ENCODE data around the gene HDAC4. TPM values are rescaled to one million over a fixed set of nuclear protein-coding genes. Genes with fewer than 3 reads are reported as not detected.

HDAC4 gene
- total and polyA plus RNA-seq, 2 of the 8 experiments (the other 6 are each of a cell fraction or from before 2014, with no cell fraction given) = 15.4 to 31.5 TPM

- TF ChIP-seq RAD21 (IDR thresholded peaks at IDR 0.05 in 1 of 2, conservative IDR thresholded peaks at IDR 0.05 in 1 of 2; ENCODE audit: low read depth in 2 of 2, low read length in 2 of 2) = no peak
- TF ChIP-seq ZNF274 (IDR thresholded peaks at IDR 0.05; ENCODE audit: borderline replicate concordance, extremely low read depth, low read length) = no peak
- no peak for TF ChIP-seq CHD2 (IDR thresholded peaks at IDR 0.05; ENCODE audit: low read length)
- no peak for TF ChIP-seq POU5F1 (IDR thresholded peaks at IDR 0.05; ENCODE audit: low read depth, low read length)
- no peak for TF ChIP-seq CBX5 (IDR thresholded peaks at IDR 0.05; ENCODE audit: low read depth, low read length)
- TF ChIP-seq SAP30 (IDR thresholded peaks at IDR 0.05; ENCODE audit: insufficient read depth, insufficient replicate concordance, low read length) = no peak
- no peak for TF ChIP-seq SP4 (IDR thresholded peaks at IDR 0.05; ENCODE audit: low read length)
- TF ChIP-seq RFX5 (IDR thresholded peaks at IDR 0.05; ENCODE audit: borderline replicate concordance, low read depth, low read length) = no peak
Measured at GRCh38 chr2:239307921-239308613, 92.8 kb downstream of the HDAC4 start (continued).

Data from H1 (cell line).